ENCODE results near the gene ZFP90.

DNA sequence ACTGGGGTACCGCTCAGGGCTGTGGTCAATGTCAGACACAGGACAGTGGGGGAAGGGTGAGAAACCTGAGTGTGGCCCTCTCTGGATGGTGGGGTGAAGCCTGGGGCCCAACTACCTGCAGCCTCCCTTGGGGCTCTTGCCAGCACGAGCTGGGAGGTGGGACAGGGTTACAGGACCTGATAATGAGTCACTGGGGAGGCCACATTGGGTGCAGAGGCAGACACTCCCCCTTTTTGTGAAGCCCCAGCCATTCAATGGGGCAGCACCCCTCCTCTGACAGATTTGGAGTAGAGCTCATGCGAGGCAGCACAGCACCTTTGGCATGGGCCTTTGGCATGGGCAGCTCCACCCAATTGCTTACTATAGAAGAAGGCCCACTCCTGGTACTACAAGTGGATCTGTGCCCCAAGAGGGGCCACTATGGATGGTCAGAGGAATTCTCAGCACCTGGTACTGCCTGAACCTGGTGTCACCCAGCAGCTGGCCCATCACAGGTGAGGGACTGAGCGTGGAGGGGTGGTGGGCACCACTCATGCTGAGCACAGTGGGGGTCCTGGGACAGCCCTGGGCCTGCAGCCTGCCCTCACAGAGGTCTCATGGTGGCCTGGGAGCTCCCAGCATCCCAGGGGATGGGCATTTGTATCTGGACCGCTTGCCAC, 45.5 kb upstream of the ZFP90 start:
- TF ChIP-seq CTCF (IDR thresholded peaks at IDR 0.05; ENCODE audit: low read depth, low read length) = no peak
- TF ChIP-seq MYC (IDR thresholded peaks at IDR 0.05; ENCODE audit: low read depth, low read length) = no peak
